Measurements from ENCODE around the gene CLN3.

DNA sequence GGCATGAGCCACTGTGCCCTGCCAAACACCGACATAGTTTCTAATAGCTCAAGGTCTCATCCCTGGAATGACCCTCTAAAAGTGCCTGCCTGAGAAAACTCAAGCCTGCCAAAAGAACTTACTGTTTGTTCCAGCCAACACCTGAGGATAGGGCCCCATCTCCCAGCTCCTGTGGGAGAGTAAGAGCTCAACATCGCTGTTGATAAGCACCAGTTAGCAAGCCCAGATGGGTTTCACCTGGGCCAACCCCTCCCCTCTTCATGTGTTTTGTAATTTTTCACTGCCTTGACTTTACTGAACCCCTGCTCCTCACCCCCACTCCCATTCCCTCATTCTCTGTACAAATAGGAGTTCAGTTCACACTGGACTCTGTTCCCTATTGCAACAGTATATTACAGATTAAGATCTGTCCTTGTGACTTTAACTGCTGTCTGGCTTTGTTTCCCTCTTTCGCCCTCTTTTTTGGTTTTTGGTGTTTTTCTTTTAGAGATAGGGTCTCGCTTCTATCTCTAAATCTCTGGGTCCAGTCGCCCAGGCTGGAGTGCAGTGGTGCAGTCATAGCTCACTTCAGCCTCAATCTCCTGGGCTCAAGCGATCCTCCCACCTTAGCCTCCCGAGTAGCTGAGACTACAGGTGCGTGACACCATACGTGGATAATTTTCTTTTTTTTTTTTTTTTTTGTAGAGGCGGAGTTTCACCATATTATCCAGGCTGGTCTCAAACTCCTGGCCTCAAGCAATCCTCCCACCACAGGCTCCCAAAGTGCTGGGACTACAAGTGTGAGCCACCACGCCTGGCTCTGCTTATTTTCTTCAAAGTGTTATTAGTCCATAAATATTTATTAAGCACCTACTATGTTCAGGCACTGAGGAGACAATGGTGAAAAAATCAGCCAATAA is 34.6 kb upstream of the CLN3 start:
- TF ChIP-seq, protein P1, sequence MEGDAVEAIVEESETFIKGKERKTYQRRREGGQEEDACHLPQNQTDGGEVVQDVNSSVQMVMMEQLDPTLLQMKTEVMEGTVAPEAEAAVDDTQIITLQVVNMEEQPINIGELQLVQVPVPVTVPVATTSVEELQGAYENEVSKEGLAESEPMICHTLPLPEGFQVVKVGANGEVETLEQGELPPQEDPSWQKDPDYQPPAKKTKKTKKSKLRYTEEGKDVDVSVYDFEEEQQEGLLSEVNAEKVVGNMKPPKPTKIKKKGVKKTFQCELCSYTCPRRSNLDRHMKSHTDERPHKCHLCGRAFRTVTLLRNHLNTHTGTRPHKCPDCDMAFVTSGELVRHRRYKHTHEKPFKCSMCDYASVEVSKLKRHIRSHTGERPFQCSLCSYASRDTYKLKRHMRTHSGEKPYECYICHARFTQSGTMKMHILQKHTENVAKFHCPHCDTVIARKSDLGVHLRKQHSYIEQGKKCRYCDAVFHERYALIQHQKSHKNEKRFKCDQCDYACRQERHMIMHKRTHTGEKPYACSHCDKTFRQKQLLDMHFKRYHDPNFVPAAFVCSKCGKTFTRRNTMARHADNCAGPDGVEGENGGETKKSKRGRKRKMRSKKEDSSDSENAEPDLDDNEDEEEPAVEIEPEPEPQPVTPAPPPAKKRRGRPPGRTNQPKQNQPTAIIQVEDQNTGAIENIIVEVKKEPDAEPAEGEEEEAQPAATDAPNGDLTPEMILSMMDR (IDR thresholded peaks at IDR 0.05; ENCODE audit: low read depth, low read length), result no peak
- TF ChIP-seq POLR2A (IDR thresholded peaks at IDR 0.05; ENCODE audit: extremely low read depth, insufficient read length) (no peak), MYC (IDR thresholded peaks at IDR 0.05; ENCODE audit: low read depth, low read length) (no peak)
- TF ChIP-seq, protein P2, sequence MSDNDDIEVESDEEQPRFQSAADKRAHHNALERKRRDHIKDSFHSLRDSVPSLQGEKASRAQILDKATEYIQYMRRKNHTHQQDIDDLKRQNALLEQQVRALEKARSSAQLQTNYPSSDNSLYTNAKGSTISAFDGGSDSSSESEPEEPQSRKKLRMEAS (IDR thresholded peaks at IDR 0.05; ENCODE audit: low read depth, low read length), result no peak

All from NB4 (cell line).